ENCODE data around the gene SLC66A3. TPM values are rescaled to one million over a fixed set of nuclear protein-coding genes. Genes with fewer than 3 reads are reported as not detected.
A peak's percentile ranks its signal among the peaks of the same experiment; 100 is the strongest.

Gene SLC66A3
- total and polyA plus RNA-seq, 2 donors (not counting 1 experiment from before 2014, with no cell fraction given), result 23.7 to 32.4 TPM

DNA sequence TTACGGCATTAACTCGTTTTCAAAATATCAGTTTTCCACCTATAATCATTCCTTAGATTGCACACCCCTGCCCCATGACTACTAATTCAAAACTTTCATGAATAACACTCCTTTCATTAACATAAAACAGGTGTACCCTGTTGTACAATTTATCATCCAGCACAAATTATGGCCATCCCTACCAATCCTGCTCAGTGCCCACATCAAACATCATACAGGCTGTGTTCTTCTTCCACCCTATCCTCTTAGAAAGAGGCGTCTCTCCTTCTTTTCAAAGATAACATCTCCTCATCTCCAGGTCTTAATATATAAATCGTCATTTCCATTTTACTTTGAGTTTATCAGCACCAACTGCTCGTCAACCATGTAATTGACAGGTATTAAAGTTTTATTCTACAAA is 67.6 kb downstream of the SLC66A3 start:
- no peak overlapping the region for H3K27ac Mint-ChIP-seq
- no peaks in the 10 kb centered on the region for H3K27me3 Mint-ChIP-seq
- TF ChIP-seq EZH2 (IDR thresholded peaks at IDR 0.05; ENCODE audit: borderline replicate concordance, insufficient read depth, low read depth, low read length, poor library complexity, severe bottlenecking) (no peak), CTCF (IDR thresholded peaks at IDR 0.05) (no peak)
- intact Hi-C loops (cut with micrococcal nuclease), result no loop called here
- H3K36me3 ChIP-seq (replicated peaks in 1 of 2; ENCODE audit: control extremely low read depth in 1 of 2, control insufficient read depth in 1 of 2, extremely low read depth in 1 of 2, insufficient read depth in 2 of 2, low read length in 1 of 2), result peaks cover 9 to 21% of the 10 kb centered on the region in 2 experiments
- no peak overlapping the region for H3K27ac ChIP-seq (ENCODE audit: low read length in 2 of 2)
- H3K4me1 Mint-ChIP-seq, result peaks cover 4% of the 10 kb centered on the region
- H2AFZ ChIP-seq (ENCODE audit: insufficient read depth, low read depth, low read length, poor library complexity, severe bottlenecking), result no peak overlapping the region
- no peaks in the 10 kb centered on the region for H3K79me2 ChIP-seq (ENCODE audit: control insufficient read depth, insufficient read depth, low read length)
- DNase-seq (no peak), ATAC-seq (ENCODE audit: low read depth) (no peak)
- peaks cover 0 to 1% (median 0%) of the 10 kb centered on the region in 3 donors for H3K9me3 ChIP-seq (ENCODE audit: control extremely low read depth in 1 of 3, control insufficient read depth in 2 of 3, insufficient read depth in 1 of 3, low read length in 2 of 3)
- H3K4me3 Mint-ChIP-seq, result no peak overlapping the region
- no peaks in the 10 kb centered on the region for H3K4me1 ChIP-seq (ENCODE audit: control insufficient read depth in 2 of 2, insufficient read depth in 2 of 2, low read length in 2 of 2)
- no peaks in the 10 kb centered on the region for H3K9me3 Mint-ChIP-seq (ENCODE audit: insufficient read depth)
- no peak overlapping the region for H3K4me2 ChIP-seq (replicated peaks; ENCODE audit: low read depth, low read length, poor library complexity, severe bottlenecking)
- no peaks in the 10 kb centered on the region for H4K20me1 ChIP-seq (ENCODE audit: control insufficient read depth, insufficient read depth, low read length, poor library complexity, severe bottlenecking)
- no peaks in the 10 kb centered on the region for H3K27me3 ChIP-seq (replicated peaks in 1 of 4; ENCODE audit: control extremely low read depth in 1 of 4, control insufficient read depth in 3 of 4, insufficient read depth in 4 of 4, low read length in 3 of 4)
- H3K4me3 ChIP-seq (ENCODE audit: control extremely low read depth in 1 of 5, extremely low read depth in 1 of 5, insufficient read depth in 1 of 5, low read depth in 2 of 5, low read length in 4 of 5), result no peak overlapping the region
- no peak overlapping the region for H3K9ac ChIP-seq (ENCODE audit: low read length)
- POLR2A ChIA-PET, result no interaction called here
- 100% methylated on average over 2 of the region's 5 CpGs for WGBS (ENCODE audit: insufficient coverage)
- CTCF ChIA-PET, result interaction anchor here (0.8 kb wide), 1 partner anchor 12 kb away, joined by 3 read pairs; no protein-coding TSS in a partner anchor

DNA sequence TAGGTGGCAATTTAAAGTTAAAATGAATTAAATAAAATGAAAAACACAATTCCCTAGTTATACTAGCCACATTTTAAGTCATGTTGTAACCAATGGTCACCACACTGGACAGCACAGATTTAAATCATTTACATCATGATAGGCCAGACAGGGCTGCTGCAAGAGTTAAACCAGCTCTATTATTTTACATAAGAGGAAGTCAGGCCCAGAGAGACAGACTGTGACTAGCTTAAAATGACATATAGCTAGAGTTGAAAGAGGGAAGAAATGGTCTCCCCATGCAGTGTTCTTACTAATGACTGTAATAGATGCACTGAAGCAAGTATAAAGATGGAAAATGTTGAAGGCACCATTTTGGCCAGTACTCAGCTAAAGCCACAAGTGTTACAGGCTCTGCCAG is 69.6 kb downstream of the SLC66A3 start:
- no peak overlapping the region for H3K4me3 Mint-ChIP-seq

More for the DNA sequence above, 69.6 kb downstream of the SLC66A3 start:
- ChIA-PET POLR2A (no interaction called here), CTCF (interaction anchor here (0.9 kb wide), 1 partner anchor 92 kb away, joined by 3 read pairs; a partner anchor contains a TSS)
- H3K4me3 ChIP-seq (ENCODE audit: control extremely low read depth in 1 of 5, extremely low read depth in 1 of 5, insufficient read depth in 1 of 5, low read depth in 2 of 5, low read length in 4 of 5), result no peak overlapping the region
- Mint-ChIP-seq H3K27ac (no peak overlapping the region), H3K4me1 (peaks cover 4% of the 10 kb centered on the region), H3K27me3 (no peaks in the 10 kb centered on the region), H3K9me3 (ENCODE audit: insufficient read depth) (no peaks in the 10 kb centered on the region)
- H3K27ac ChIP-seq (ENCODE audit: low read length in 2 of 2), result no peak overlapping the region
- H3K27me3 ChIP-seq (replicated peaks in 1 of 4; ENCODE audit: control extremely low read depth in 1 of 4, control insufficient read depth in 3 of 4, insufficient read depth in 4 of 4, low read length in 3 of 4), result no peaks in the 10 kb centered on the region
- H4K20me1 ChIP-seq (ENCODE audit: control insufficient read depth, insufficient read depth, low read length, poor library complexity, severe bottlenecking), result no peaks in the 10 kb centered on the region
- H3K36me3 ChIP-seq (replicated peaks in 1 of 2; ENCODE audit: control extremely low read depth in 1 of 2, control insufficient read depth in 1 of 2, extremely low read depth in 1 of 2, insufficient read depth in 2 of 2, low read length in 1 of 2), result peaks cover 9 to 15% of the 10 kb centered on the region in 2 experiments
- intact Hi-C loops (cut with micrococcal nuclease), result no loop called here
- no peaks in the 10 kb centered on the region for H3K79me2 ChIP-seq (ENCODE audit: control insufficient read depth, insufficient read depth, low read length)
- H3K4me2 ChIP-seq (replicated peaks; ENCODE audit: low read depth, low read length, poor library complexity, severe bottlenecking), result no peak overlapping the region
- H3K9me3 ChIP-seq (ENCODE audit: control extremely low read depth in 1 of 3, control insufficient read depth in 2 of 3, insufficient read depth in 1 of 3, low read length in 2 of 3), result peaks cover 0 to 1% (median 0%) of the 10 kb centered on the region in 3 donors
- no peaks in the 10 kb centered on the region for H3K4me1 ChIP-seq (ENCODE audit: control insufficient read depth in 2 of 2, insufficient read depth in 2 of 2, low read length in 2 of 2)
- DNase-seq (peak; percentile 6), ATAC-seq (ENCODE audit: low read depth) (no peak)
- TF ChIP-seq EZH2 (IDR thresholded peaks at IDR 0.05; ENCODE audit: borderline replicate concordance, insufficient read depth, low read depth, low read length, poor library complexity, severe bottlenecking) (no peak), CTCF (IDR thresholded peaks at IDR 0.05) (no peak)
- no peak overlapping the region for H3K9ac ChIP-seq (ENCODE audit: low read length)
- no peak overlapping the region for H2AFZ ChIP-seq (ENCODE audit: insufficient read depth, low read depth, low read length, poor library complexity, severe bottlenecking)

All from B cell (primary cell).